Measurements from ENCODE around the gene ROR1. TPM values are rescaled to one million over a fixed set of nuclear protein-coding genes. Genes with fewer than 3 reads are reported as not detected.

Gene ROR1
- total and polyA plus RNA-seq, 5 donors from 2014 or later: not detected

GRCh38 chr1:63946866-63947491 is 173.2 kb downstream of the ROR1 start:
- DNase-seq (no peak), ATAC-seq (ENCODE audit: low read depth in 2 of 2) (no peak)
- Mint-ChIP-seq H3K27ac (no peak overlapping the region), H3K36me3 (no peaks in the 10 kb centered on the region), H3K27me3 (peaks cover 19% of the 10 kb centered on the region), H3K4me1 (no peaks in the 10 kb centered on the region), H3K4me3 (no peak overlapping the region), H3K9me3 (peaks cover 0 to 1% (median 0%) of the 10 kb centered on the region in 7 donors)
- Histone ChIP-seq H3K27me3 (ENCODE audit: control insufficient read depth, insufficient read depth, low read length) (no peaks in the 10 kb centered on the region), H3K4me1 (ENCODE audit: control insufficient read depth, insufficient read depth, low read length, poor library complexity, severe bottlenecking) (no peaks in the 10 kb centered on the region), H3K36me3 (ENCODE audit: control insufficient read depth, insufficient read depth, low read length) (no peaks in the 10 kb centered on the region), H3K27ac (ENCODE audit: insufficient read depth, low read length, poor library complexity, severe bottlenecking) (no peak overlapping the region), H3K4me3 (ENCODE audit: low read depth, low read length) (no peak overlapping the region), H3K9me3 (ENCODE audit: control insufficient read depth in 2 of 2, low read length in 2 of 2) (no peaks in the 10 kb centered on the region)

- H3K27ac ChIP-seq (ENCODE audit: insufficient read depth, low read length, poor library complexity, severe bottlenecking): no peak overlapping the region
- no peak overlapping the region for H3K4me3 Mint-ChIP-seq
- H3K9me3 ChIP-seq (ENCODE audit: control insufficient read depth in 2 of 2, low read length in 2 of 2): no peaks in the 10 kb centered on the region
- H3K27me3 ChIP-seq (ENCODE audit: control insufficient read depth, insufficient read depth, low read length): no peaks in the 10 kb centered on the region
- no peaks in the 10 kb centered on the region for H3K4me1 Mint-ChIP-seq
- H3K27me3 Mint-ChIP-seq: peaks cover 18% of the 10 kb centered on the region
- H3K9me3 Mint-ChIP-seq: peaks cover 0 to 2% (median 0%) of the 10 kb centered on the region in 7 donors
- no peaks in the 10 kb centered on the region for H3K36me3 Mint-ChIP-seq
- no peak overlapping the region for H3K4me3 ChIP-seq (ENCODE audit: low read depth, low read length)
- no peak for DNase-seq
- no peaks in the 10 kb centered on the region for H3K36me3 ChIP-seq (ENCODE audit: control insufficient read depth, insufficient read depth, low read length)
- no peaks in the 10 kb centered on the region for H3K4me1 ChIP-seq (ENCODE audit: control insufficient read depth, insufficient read depth, low read length, poor library complexity, severe bottlenecking)
- H3K27ac Mint-ChIP-seq: no peak overlapping the region
- no peak for ATAC-seq (ENCODE audit: low read depth in 2 of 2)
Observed at GRCh38 chr1:63947904-63948303, 174.1 kb downstream of the ROR1 start.

GRCh38 chr1:63950023-63950422 is 176.2 kb downstream of the ROR1 start:
- H3K27ac ChIP-seq (ENCODE audit: insufficient read depth, low read length, poor library complexity, severe bottlenecking): no peak overlapping the region
- no peak overlapping the region for H3K4me3 Mint-ChIP-seq
- no peaks in the 10 kb centered on the region for H3K4me1 ChIP-seq (ENCODE audit: control insufficient read depth, insufficient read depth, low read length, poor library complexity, severe bottlenecking)
- H3K27me3 Mint-ChIP-seq: peaks cover 18% of the 10 kb centered on the region
- H3K27ac Mint-ChIP-seq: no peak overlapping the region
- H3K36me3 ChIP-seq (ENCODE audit: control insufficient read depth, insufficient read depth, low read length): no peaks in the 10 kb centered on the region
- no peak overlapping the region for H3K4me3 ChIP-seq (ENCODE audit: low read depth, low read length)
- ATAC-seq (ENCODE audit: low read depth in 2 of 2) (no peak), DNase-seq (no peak)
- H3K4me1 Mint-ChIP-seq: no peaks in the 10 kb centered on the region
- H3K36me3 Mint-ChIP-seq: no peaks in the 10 kb centered on the region
- peaks cover 0 to 3% of the 10 kb centered on the region in 2 experiments for H3K9me3 ChIP-seq (ENCODE audit: control insufficient read depth in 2 of 2, low read length in 2 of 2)
- H3K9me3 Mint-ChIP-seq: peaks cover 0 to 9% (median 3%) of the 10 kb centered on the region in 7 donors
- peaks cover 3% of the 10 kb centered on the region for H3K27me3 ChIP-seq (ENCODE audit: control insufficient read depth, insufficient read depth, low read length)

GRCh38 chr1:63951059-63951946 is 177.5 kb downstream of the ROR1 start:
- Histone ChIP-seq H3K36me3 (ENCODE audit: control insufficient read depth, insufficient read depth, low read length) (no peaks in the 10 kb centered on the region), H3K4me3 (ENCODE audit: low read depth, low read length) (no peak overlapping the region), H3K27ac (ENCODE audit: insufficient read depth, low read length, poor library complexity, severe bottlenecking) (no peak overlapping the region), H3K4me1 (ENCODE audit: control insufficient read depth, insufficient read depth, low read length, poor library complexity, severe bottlenecking) (no peaks in the 10 kb centered on the region), H3K27me3 (ENCODE audit: control insufficient read depth, insufficient read depth, low read length) (peaks cover 3% of the 10 kb centered on the region), H3K9me3 (ENCODE audit: control insufficient read depth in 2 of 2, low read length in 2 of 2) (peaks cover 0 to 3% of the 10 kb centered on the region in 2 experiments)
- no peak for ATAC-seq (ENCODE audit: low read depth in 2 of 2)
- H3K4me3 Mint-ChIP-seq: no peak overlapping the region
- H3K4me1 Mint-ChIP-seq: no peaks in the 10 kb centered on the region
- DNase-seq: no peak
- peaks cover 23% of the 10 kb centered on the region for H3K27me3 Mint-ChIP-seq
- peaks cover 0 to 9% (median 3%) of the 10 kb centered on the region in 7 donors for H3K9me3 Mint-ChIP-seq
- no peak overlapping the region for H3K27ac Mint-ChIP-seq
- H3K36me3 Mint-ChIP-seq: no peaks in the 10 kb centered on the region

- Histone ChIP-seq H3K27ac (ENCODE audit: insufficient read depth, low read length, poor library complexity, severe bottlenecking) (no peak overlapping the region), H3K27me3 (ENCODE audit: control insufficient read depth, insufficient read depth, low read length) (peaks cover 3% of the 10 kb centered on the region), H3K4me1 (ENCODE audit: control insufficient read depth, insufficient read depth, low read length, poor library complexity, severe bottlenecking) (no peaks in the 10 kb centered on the region), H3K4me3 (ENCODE audit: low read depth, low read length) (no peak overlapping the region), H3K9me3 (ENCODE audit: control insufficient read depth in 2 of 2, low read length in 2 of 2) (peaks cover 0 to 3% of the 10 kb centered on the region in 2 experiments), H3K36me3 (ENCODE audit: control insufficient read depth, insufficient read depth, low read length) (no peaks in the 10 kb centered on the region)
- peaks cover 0 to 12% (median 6%) of the 10 kb centered on the region in 7 donors for H3K9me3 Mint-ChIP-seq
- DNase-seq: no peak
- no peak overlapping the region for H3K4me3 Mint-ChIP-seq
- H3K27ac Mint-ChIP-seq: no peak overlapping the region
- no peaks in the 10 kb centered on the region for H3K4me1 Mint-ChIP-seq
- no peak for ATAC-seq (ENCODE audit: low read depth in 2 of 2)
- H3K36me3 Mint-ChIP-seq: no peaks in the 10 kb centered on the region
- H3K27me3 Mint-ChIP-seq: peaks cover 19% of the 10 kb centered on the region
Observed at GRCh38 chr1:63954187-63954586, 180.4 kb downstream of the ROR1 start.

- no peak overlapping the region for H3K4me3 ChIP-seq (ENCODE audit: low read depth, low read length)
- ATAC-seq (ENCODE audit: low read depth in 2 of 2) (no peak), DNase-seq (no peak)
- no peaks in the 10 kb centered on the region for H3K4me1 Mint-ChIP-seq
- H3K36me3 ChIP-seq (ENCODE audit: control insufficient read depth, insufficient read depth, low read length): no peaks in the 10 kb centered on the region
- H3K4me3 Mint-ChIP-seq: no peak overlapping the region
- peaks cover 19% of the 10 kb centered on the region for H3K27me3 Mint-ChIP-seq
- peaks cover 3% of the 10 kb centered on the region for H3K27me3 ChIP-seq (ENCODE audit: control insufficient read depth, insufficient read depth, low read length)
- H3K27ac Mint-ChIP-seq: no peak overlapping the region
- H3K27ac ChIP-seq (ENCODE audit: insufficient read depth, low read length, poor library complexity, severe bottlenecking): no peak overlapping the region
- H3K4me1 ChIP-seq (ENCODE audit: control insufficient read depth, insufficient read depth, low read length, poor library complexity, severe bottlenecking): no peaks in the 10 kb centered on the region
- peaks cover 0 to 3% of the 10 kb centered on the region in 2 experiments for H3K9me3 ChIP-seq (ENCODE audit: control insufficient read depth in 2 of 2, low read length in 2 of 2)
- H3K36me3 Mint-ChIP-seq: no peaks in the 10 kb centered on the region
- H3K9me3 Mint-ChIP-seq: peaks cover 0 to 14% (median 6%) of the 10 kb centered on the region in 7 donors
Observed at GRCh38 chr1:63955370-63956145, 181.7 kb downstream of the ROR1 start.

GRCh38 chr1:63958556-63958955 is 184.7 kb downstream of the ROR1 start:
- Mint-ChIP-seq H3K4me3 (no peak overlapping the region), H3K27me3 (peaks cover 14% of the 10 kb centered on the region), H3K4me1 (no peaks in the 10 kb centered on the region), H3K9me3 (peaks cover 0 to 13% (median 5%) of the 10 kb centered on the region in 7 donors), H3K27ac (no peak overlapping the region), H3K36me3 (no peaks in the 10 kb centered on the region)
- Histone ChIP-seq H3K27ac (ENCODE audit: insufficient read depth, low read length, poor library complexity, severe bottlenecking) (no peak overlapping the region), H3K4me1 (ENCODE audit: control insufficient read depth, insufficient read depth, low read length, poor library complexity, severe bottlenecking) (no peaks in the 10 kb centered on the region), H3K9me3 (ENCODE audit: control insufficient read depth in 2 of 2, low read length in 2 of 2) (peaks cover 0 to 1% of the 10 kb centered on the region in 2 experiments), H3K36me3 (ENCODE audit: control insufficient read depth, insufficient read depth, low read length) (no peaks in the 10 kb centered on the region), H3K27me3 (ENCODE audit: control insufficient read depth, insufficient read depth, low read length) (peaks cover 3% of the 10 kb centered on the region), H3K4me3 (ENCODE audit: low read depth, low read length) (no peak overlapping the region)
- ATAC-seq (ENCODE audit: low read depth in 2 of 2) (no peak), DNase-seq (no peak)

Data from CD4-positive, CD25-positive, alpha-beta regulatory T cell (primary cell).